ENCODE measurements around the gene SLC4A1. TPM values are rescaled to one million over a fixed set of nuclear protein-coding genes. Genes with fewer than 3 reads are reported as not detected.

Gene SLC4A1
- total RNA-seq, 2 donors from 2014 or later = 0.56 TPM; not detected in 1

DNA sequence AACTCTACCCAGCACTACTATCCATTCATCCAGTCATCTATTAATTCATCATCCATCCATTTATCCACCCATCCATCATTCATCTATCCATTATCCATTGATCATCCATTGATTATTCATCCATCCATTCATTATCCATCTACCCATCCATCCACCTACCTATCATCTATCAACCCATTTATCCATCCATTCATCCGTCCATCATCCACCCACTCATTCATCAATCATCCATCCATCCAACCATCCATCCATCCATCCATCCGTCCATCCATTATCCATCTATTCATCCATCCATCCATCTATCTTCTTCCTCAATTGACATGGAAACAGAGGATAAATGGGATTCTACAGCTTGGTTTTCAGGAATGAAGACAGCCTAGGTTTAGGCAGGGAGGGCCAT is 12.0 kb downstream of the SLC4A1 start:
- Histone ChIP-seq H3K4me1 (ENCODE audit: control insufficient read depth in 1 of 2, low read depth in 2 of 2) (no peaks in the 10 kb centered on the region), H3K36me3 (no peaks in the 10 kb centered on the region), H3K4me3 (no peak overlapping the region), H3K27me3 (replicated peaks; ENCODE audit: insufficient read depth) (no peaks in the 10 kb centered on the region), H3K27ac (no peak overlapping the region), H3K9me3 (no peaks in the 10 kb centered on the region)
- ATAC-seq (ENCODE audit: insufficient number of reproducible peaks, low FRiP score, low read depth) = no peak
- TF ChIP-seq, protein P1, sequence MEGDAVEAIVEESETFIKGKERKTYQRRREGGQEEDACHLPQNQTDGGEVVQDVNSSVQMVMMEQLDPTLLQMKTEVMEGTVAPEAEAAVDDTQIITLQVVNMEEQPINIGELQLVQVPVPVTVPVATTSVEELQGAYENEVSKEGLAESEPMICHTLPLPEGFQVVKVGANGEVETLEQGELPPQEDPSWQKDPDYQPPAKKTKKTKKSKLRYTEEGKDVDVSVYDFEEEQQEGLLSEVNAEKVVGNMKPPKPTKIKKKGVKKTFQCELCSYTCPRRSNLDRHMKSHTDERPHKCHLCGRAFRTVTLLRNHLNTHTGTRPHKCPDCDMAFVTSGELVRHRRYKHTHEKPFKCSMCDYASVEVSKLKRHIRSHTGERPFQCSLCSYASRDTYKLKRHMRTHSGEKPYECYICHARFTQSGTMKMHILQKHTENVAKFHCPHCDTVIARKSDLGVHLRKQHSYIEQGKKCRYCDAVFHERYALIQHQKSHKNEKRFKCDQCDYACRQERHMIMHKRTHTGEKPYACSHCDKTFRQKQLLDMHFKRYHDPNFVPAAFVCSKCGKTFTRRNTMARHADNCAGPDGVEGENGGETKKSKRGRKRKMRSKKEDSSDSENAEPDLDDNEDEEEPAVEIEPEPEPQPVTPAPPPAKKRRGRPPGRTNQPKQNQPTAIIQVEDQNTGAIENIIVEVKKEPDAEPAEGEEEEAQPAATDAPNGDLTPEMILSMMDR (IDR thresholded peaks at IDR 0.05) = no peak
- no peak for DNase-seq (ENCODE audit: low spot score)

DNA sequence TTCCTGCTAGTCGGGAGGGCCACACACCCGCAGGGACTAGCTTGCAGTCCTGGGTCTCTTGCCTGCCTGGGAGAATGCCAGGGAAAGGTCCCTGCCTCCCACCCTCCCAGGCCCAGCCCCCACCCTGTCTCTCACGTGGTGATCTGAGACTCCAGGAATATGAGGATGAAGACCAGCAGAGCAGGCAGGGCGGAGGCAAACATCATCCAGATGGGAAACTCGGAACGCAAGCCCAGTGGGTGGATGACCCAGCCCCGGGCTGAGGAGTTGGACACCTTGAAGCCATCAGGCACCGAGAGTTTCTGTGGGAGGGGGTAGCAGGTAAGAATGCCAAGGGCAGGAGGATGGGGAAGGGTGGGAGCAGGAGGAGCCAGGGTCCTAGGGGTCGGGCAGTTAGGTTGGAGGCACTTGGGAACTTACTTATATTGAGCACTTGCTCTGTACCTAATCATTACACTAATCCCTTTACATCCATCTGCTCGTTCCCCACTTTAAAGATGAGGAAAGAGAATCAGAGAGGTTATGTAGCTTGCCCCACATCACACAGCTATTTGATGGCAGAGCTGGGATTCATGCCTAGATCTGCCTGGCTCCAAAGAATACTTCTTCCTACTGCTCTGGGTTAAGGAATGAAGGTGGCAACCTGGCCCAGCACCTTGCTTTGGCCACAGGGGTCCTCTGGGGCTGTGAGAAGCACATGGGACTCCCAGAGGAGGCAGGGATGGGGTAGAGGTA is 13.4 kb downstream of the SLC4A1 start:
- TF ChIP-seq, protein P1 (IDR thresholded peaks at IDR 0.05) = no peak
- Histone ChIP-seq H3K4me3 (no peak overlapping the region), H3K9me3 (no peaks in the 10 kb centered on the region), H3K27ac (no peak overlapping the region), H3K27me3 (replicated peaks; ENCODE audit: insufficient read depth) (no peaks in the 10 kb centered on the region), H3K36me3 (no peaks in the 10 kb centered on the region), H3K4me1 (ENCODE audit: control insufficient read depth in 1 of 2, low read depth in 2 of 2) (no peaks in the 10 kb centered on the region)
- ATAC-seq (ENCODE audit: insufficient number of reproducible peaks, low FRiP score, low read depth) = no peak
- DNase-seq (ENCODE audit: low spot score) = no peak

DNA sequence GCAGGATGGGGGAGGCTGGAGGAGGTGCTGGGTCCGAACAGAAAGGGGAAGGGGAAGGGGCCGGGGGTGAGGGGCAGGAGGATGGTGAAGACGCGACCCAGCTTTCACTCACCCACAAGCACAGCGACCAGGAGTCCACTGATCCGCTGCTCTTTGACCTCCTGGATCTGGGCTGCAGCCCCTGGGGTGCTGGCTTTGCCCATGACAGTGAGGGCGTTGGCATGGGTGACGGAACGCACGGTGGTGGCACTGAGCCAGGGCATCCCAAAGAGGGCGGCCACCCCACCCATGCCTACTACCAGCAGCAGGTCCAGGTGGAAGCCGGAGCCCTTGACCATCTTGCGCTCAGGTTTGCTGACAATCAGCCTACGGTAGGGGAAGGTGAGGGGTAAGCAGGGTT is 14.9 kb downstream of the SLC4A1 start:
- H3K36me3 ChIP-seq = no peaks in the 10 kb centered on the region
- no peaks in the 10 kb centered on the region for H3K9me3 ChIP-seq
- H3K4me3 ChIP-seq = no peak overlapping the region
- no peak for DNase-seq (ENCODE audit: low spot score)
- no peak overlapping the region for H3K27ac ChIP-seq
- ATAC-seq (ENCODE audit: insufficient number of reproducible peaks, low FRiP score, low read depth) = no peak
- no peaks in the 10 kb centered on the region for H3K4me1 ChIP-seq (ENCODE audit: control insufficient read depth in 1 of 2, low read depth in 2 of 2)
- no peaks in the 10 kb centered on the region for H3K27me3 ChIP-seq (replicated peaks; ENCODE audit: insufficient read depth)
- TF ChIP-seq, protein P1 (IDR thresholded peaks at IDR 0.05) = no peak

DNA sequence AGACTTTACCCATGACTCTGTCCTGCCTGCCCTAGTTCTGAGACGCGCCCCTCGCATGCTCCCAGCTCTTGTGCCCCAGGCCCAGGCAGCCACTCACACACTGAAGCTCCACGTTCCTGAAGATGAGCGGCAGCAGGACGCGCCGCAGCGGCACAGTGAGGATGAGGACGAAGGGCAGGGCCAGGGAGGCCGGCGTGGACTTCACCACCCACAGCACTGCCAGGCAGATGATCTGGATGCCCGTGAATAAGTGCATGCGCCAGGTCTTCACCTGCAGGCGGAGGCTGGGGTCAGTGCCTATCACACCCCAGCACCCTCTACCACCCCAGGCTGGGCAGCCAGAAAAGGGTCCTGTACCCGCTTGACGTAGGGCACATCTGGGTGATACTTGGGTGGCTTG is 16.9 kb downstream of the SLC4A1 start:
- Histone ChIP-seq H3K4me1 (ENCODE audit: control insufficient read depth in 1 of 2, low read depth in 2 of 2) (peaks cover 7 to 11% of the 10 kb centered on the region in 2 donors), H3K27me3 (replicated peaks; ENCODE audit: insufficient read depth) (no peaks in the 10 kb centered on the region), H3K36me3 (no peaks in the 10 kb centered on the region), H3K4me3 (no peak overlapping the region), H3K9me3 (no peaks in the 10 kb centered on the region), H3K27ac (no peak overlapping the region)
- TF ChIP-seq, protein P1 (IDR thresholded peaks at IDR 0.05) = no peak
- DNase-seq (ENCODE audit: low spot score) = no peak
- no peak for ATAC-seq (ENCODE audit: insufficient number of reproducible peaks, low FRiP score, low read depth)

DNA sequence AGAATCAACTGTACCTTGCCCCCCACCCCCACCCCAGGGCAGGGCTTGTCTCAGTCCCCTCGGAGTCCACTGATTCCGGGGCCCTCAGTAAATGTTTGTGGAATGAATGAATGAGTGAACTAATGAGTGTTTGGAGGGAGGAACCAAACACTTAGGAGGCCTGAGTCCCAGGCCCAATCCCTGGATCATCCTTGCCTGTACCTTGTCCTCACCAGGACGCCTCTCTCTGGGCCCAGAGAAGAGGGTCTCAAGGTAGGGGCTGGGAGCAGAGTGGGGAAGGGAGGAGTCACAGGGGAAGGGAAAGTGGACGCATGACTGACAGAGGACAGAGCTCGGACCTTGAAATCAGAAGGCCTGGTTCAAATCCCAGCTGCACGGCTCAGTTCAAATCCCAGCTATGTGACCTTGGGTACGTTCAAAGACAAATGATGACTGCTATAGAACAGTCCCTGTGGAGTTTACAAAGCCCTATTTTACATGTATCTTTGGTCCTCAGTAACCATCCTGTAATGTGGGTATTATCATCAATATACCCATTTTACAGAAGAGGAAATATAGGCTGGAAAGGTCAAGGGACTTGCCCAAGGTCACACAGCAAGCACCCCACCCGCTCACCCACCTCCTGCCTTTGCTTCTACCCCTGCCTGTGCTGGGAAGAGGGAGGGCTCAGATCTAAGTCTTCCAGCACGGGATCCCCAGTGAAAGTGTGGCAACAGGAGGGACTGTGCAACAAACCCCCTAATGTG is 18.3 kb downstream of the SLC4A1 start:
- Histone ChIP-seq H3K27me3 (replicated peaks; ENCODE audit: insufficient read depth) (no peaks in the 10 kb centered on the region), H3K4me3 (no peak overlapping the region), H3K27ac (no peak overlapping the region), H3K9me3 (no peaks in the 10 kb centered on the region), H3K36me3 (no peaks in the 10 kb centered on the region), H3K4me1 (ENCODE audit: control insufficient read depth in 1 of 2, low read depth in 2 of 2) (peaks cover 7 to 11% of the 10 kb centered on the region in 2 donors)
- DNase-seq (ENCODE audit: low spot score) = no peak
- TF ChIP-seq, protein P1 (IDR thresholded peaks at IDR 0.05) = no peak
- ATAC-seq (ENCODE audit: insufficient number of reproducible peaks, low FRiP score, low read depth) = no peak
